ENCODE measurements around the gene CATSPER4. TPM values are rescaled to one million over a fixed set of nuclear protein-coding genes. Genes with fewer than 3 reads are reported as not detected.

CATSPER4 gene
- total RNA-seq, 4 donors from 2014 or later: not detected

GRCh38 chr1:26213335-26213905 is 23.0 kb downstream of the CATSPER4 start:
- no peak for DNase-seq (ENCODE audit: low spot score in 2 of 2)
- H3K4me1 ChIP-seq: no peaks in the 10 kb centered on the region
- no peak overlapping the region for H3K4me3 ChIP-seq
- TF ChIP-seq POLR2A (IDR thresholded peaks at IDR 0.05) (no peak), EP300 (IDR thresholded peaks at IDR 0.05) (no peak), POLR2AphosphoS5 (IDR thresholded peaks at IDR 0.05) (no peak), CTCF (IDR thresholded peaks at IDR 0.05) (no peak)
- H3K9me3 ChIP-seq: no peaks in the 10 kb centered on the region
- WGBS: 66% methylated on average over 6 of the region's 6 CpGs
- H3K27me3 ChIP-seq: peaks cover under 1% of the 10 kb centered on the region
- H3K36me3 ChIP-seq: no peaks in the 10 kb centered on the region
- no peak overlapping the region for H3K27ac ChIP-seq

- Histone ChIP-seq H3K27ac (no peak overlapping the region), H3K36me3 (no peaks in the 10 kb centered on the region), H3K4me3 (no peak overlapping the region), H3K27me3 (peaks cover 13% of the 10 kb centered on the region), H3K4me1 (peaks cover 5% of the 10 kb centered on the region), H3K9me3 (no peaks in the 10 kb centered on the region)
- WGBS: 69% methylated on average over 3 of the region's 3 CpGs
- peak in 1 of 2 donors; percentile 29 for DNase-seq (ENCODE audit: low spot score in 2 of 2)
- TF ChIP-seq CTCF (IDR thresholded peaks at IDR 0.05) (no peak), POLR2A (IDR thresholded peaks at IDR 0.05) (no peak), POLR2AphosphoS5 (IDR thresholded peaks at IDR 0.05) (no peak), EP300 (IDR thresholded peaks at IDR 0.05) (no peak)
Observed at GRCh38 chr1:26215246-26215645, 24.8 kb downstream of the CATSPER4 start.

GRCh38 chr1:26218906-26219494 is 28.6 kb downstream of the CATSPER4 start:
- H3K9me3 ChIP-seq: no peaks in the 10 kb centered on the region
- no peaks in the 10 kb centered on the region for H3K36me3 ChIP-seq
- TF ChIP-seq POLR2A (IDR thresholded peaks at IDR 0.05) (no peak), POLR2AphosphoS5 (IDR thresholded peaks at IDR 0.05) (no peak), CTCF (IDR thresholded peaks at IDR 0.05) (no peak), EP300 (IDR thresholded peaks at IDR 0.05) (no peak)
- no peak overlapping the region for H3K27ac ChIP-seq
- WGBS: 41% methylated on average over 10 of the region's 11 CpGs
- H3K4me1 ChIP-seq: peaks cover 5% of the 10 kb centered on the region
- no peak for DNase-seq (ENCODE audit: low spot score in 2 of 2)
- no peak overlapping the region for H3K4me3 ChIP-seq
- H3K27me3 ChIP-seq: peaks cover 14% of the 10 kb centered on the region

- Histone ChIP-seq H3K27me3 (peaks cover 19% of the 10 kb centered on the region), H3K9me3 (no peaks in the 10 kb centered on the region), H3K4me1 (peaks cover 10% of the 10 kb centered on the region), H3K36me3 (no peaks in the 10 kb centered on the region), H3K27ac (no peak overlapping the region), H3K4me3 (no peak overlapping the region)
- TF ChIP-seq POLR2A (IDR thresholded peaks at IDR 0.05) (no peak), EP300 (IDR thresholded peaks at IDR 0.05) (no peak), CTCF (IDR thresholded peaks at IDR 0.05) (no peak), POLR2AphosphoS5 (IDR thresholded peaks at IDR 0.05) (no peak)
- peak in 1 of 2 donors; percentile 42 for DNase-seq (ENCODE audit: low spot score in 2 of 2)
- 69% methylated on average over 14 of the region's 27 CpGs for WGBS
Observed at GRCh38 chr1:26220199-26220912, 30.0 kb downstream of the CATSPER4 start.

- WGBS: 100% methylated on average over 2 of the region's 2 CpGs
Observed at GRCh38 chr1:26221094-26221493, 30.7 kb downstream of the CATSPER4 start.

More at GRCh38 chr1:26221094-26221493, 30.7 kb downstream of the CATSPER4 start:
- H3K4me1 ChIP-seq: peaks cover 15% of the 10 kb centered on the region
- H3K27me3 ChIP-seq: peaks cover 25% of the 10 kb centered on the region
- no peaks in the 10 kb centered on the region for H3K36me3 ChIP-seq
- H3K9me3 ChIP-seq: no peaks in the 10 kb centered on the region
- no peak overlapping the region for H3K27ac ChIP-seq
- TF ChIP-seq POLR2AphosphoS5 (IDR thresholded peaks at IDR 0.05) (no peak), EP300 (IDR thresholded peaks at IDR 0.05) (no peak)
- H3K4me3 ChIP-seq: no peak overlapping the region
- DNase-seq (ENCODE audit: low spot score in 2 of 2): peak; percentile 8 to 15
